SK-N-SH (cell line): ENCODE data around the gene STIP1. TPM values are rescaled to one million over a fixed set of nuclear protein-coding genes. Genes with fewer than 3 reads are reported as not detected.
A peak's percentile ranks its signal among the peaks of the same experiment; 100 is the strongest.

ENCODE experiments used
- CTCF ChIA-PET: fragments of 300-600, 350-600 bp; formaldehyde crosslinking; extraction: SDS; loops from one replicate; lab custom pipeline; 2021; lab: Yijun Ruan, JAX
- POLR2A ChIA-PET: fragments of 350-600 bp; sonication (Branson Sonifier 250); formaldehyde crosslinking; extraction: SDS; loops from one replicate; lab custom pipeline; 2020; ENCODE audit warnings: antibody characterized with exemption, inconsistent platforms; lab: Yijun Ruan, JAX
- DNase-seq: peaks from one replicate; pipeline ENCODE4 v3.0.0; 2012
- H2AFZ ChIP-seq: fragments of 200-600 bp; sonication (generic); 2 replicates; pipeline ENCODE4 v1.8.1; 2016; ENCODE audit warnings: antibody characterized with exemption, mild to moderate bottlenecking, low read depth
- H3F3A ChIP-seq: fragments of 200-600 bp; sonication (generic); replicated peaks from 2 replicates; pipeline ENCODE3; 2016; ENCODE audit warnings: antibody characterized with exemption, mild to moderate bottlenecking; ENCODE audit not compliant: insufficient read depth
- H3K27ac ChIP-seq, 2 experiments: fragments of 200-500 bp in 1 of 2; fragments of 200-600 bp in 1 of 2; sonication (Bioruptor generic) in 1 of 2; sonication (generic), shearing (Covaris generic) in 1 of 2; 2 replicates each; pipeline versions ENCODE4 v1.5.1 to v1.6.1; 2014 to 2016; ENCODE audit warnings: low read depth in 2 of 2, inconsistent platforms in 1 of 2, low read length in 1 of 2, mild to moderate bottlenecking in 1 of 2, mixed read lengths in 1 of 2
- H3K27me3 ChIP-seq: fragments of 200-600 bp; sonication (generic), shearing (Covaris generic); 2 replicates; pipeline ENCODE4 v1.6.1; 2016; ENCODE audit warnings: mixed run types; ENCODE audit not compliant: insufficient read depth
- H3K36me3 ChIP-seq, 2 experiments: fragments of 200-500 bp in 1 of 2; fragments of 200-600 bp in 1 of 2; sonication (Bioruptor generic) in 1 of 2; sonication (generic) in 1 of 2; replicated peaks in 1 of 2; 2 replicates each; pipeline versions ENCODE3 to v1.5.1; 2014 to 2016; ENCODE audit warnings: low read length in 1 of 2, mild to moderate bottlenecking in 1 of 2; ENCODE audit not compliant: insufficient read depth in 2 of 2, control insufficient read depth in 1 of 2
- H3K4me1 ChIP-seq, 2 experiments: fragments of 200-500 bp in 1 of 2; fragments of 200-600 bp in 1 of 2; sonication (Bioruptor generic) in 1 of 2; sonication (generic), shearing (Covaris generic) in 1 of 2; 2 replicates each; pipeline versions ENCODE4 v1.5.1 to v1.6.1; 2014 to 2016; ENCODE audit warnings: low read depth in 1 of 2, low read length in 1 of 2, mixed run types in 1 of 2; ENCODE audit not compliant: insufficient read depth in 2 of 2, control insufficient read depth in 1 of 2
- H3K4me2 ChIP-seq: fragments of 200-600 bp; sonication (generic), shearing (Covaris generic); 2 replicates; pipeline ENCODE4 v1.6.1; 2017; ENCODE audit warnings: mixed run types
- H3K4me3 ChIP-seq, 2 experiments: fragments of 200-500 bp in 1 of 2; fragments of 200-600 bp in 1 of 2; sonication (Bioruptor generic) in 1 of 2; sonication (generic), shearing (Covaris generic) in 1 of 2; 2 replicates each; pipeline versions ENCODE4 v1.5.1 to v1.8.1; 2014 to 2016; ENCODE audit warnings: low read depth in 2 of 2, inconsistent platforms in 1 of 2, low read length in 1 of 2, mild to moderate bottlenecking in 1 of 2, mixed read lengths in 1 of 2, moderate library complexity in 1 of 2
- H3K79me2 ChIP-seq: fragments of 200-600 bp; sonication (generic); 2 replicates; pipeline ENCODE4 v1.8.1; 2017; ENCODE audit warnings: mild to moderate bottlenecking; ENCODE audit not compliant: insufficient read depth
- H3K9ac ChIP-seq: fragments of 200-600 bp; sonication (generic); 2 replicates; pipeline ENCODE4 v1.6.1; 2017; ENCODE audit warnings: mixed run types
- H3K9me2 ChIP-seq: fragments of 200-600 bp; sonication (generic); 2 replicates; pipeline ENCODE4 v1.6.1; 2017; ENCODE audit warnings: mixed run types
- H3K9me3 ChIP-seq: fragments of 200-600 bp; sonication (generic); 2 replicates; pipeline ENCODE4 v1.6.1; 2017; ENCODE audit warnings: mixed run types, mild to moderate bottlenecking, moderate library complexity
- H4K20me1 ChIP-seq: fragments of 200-600 bp; sonication (generic); 2 replicates; pipeline ENCODE4 v1.6.1; 2017; ENCODE audit warnings: mild to moderate bottlenecking, mixed run types; ENCODE audit not compliant: insufficient read depth
- FOXJ3 ChIP-seq: sonication (generic); formaldehyde crosslinking; IDR thresholded peaks from 2 replicates; pipeline ENCODE4 v1.5.1; 2020; ENCODE audit warnings: mild to moderate bottlenecking, missing genetic modification reagents
- FOXM1 ChIP-seq: IDR thresholded peaks from 2 replicates; pipeline ENCODE4 v1.4.0; 2012; ENCODE audit warnings: low read depth, mild to moderate bottlenecking
- NRF1 ChIP-seq: IDR thresholded peaks from 2 replicates; pipeline ENCODE4 v1.6.1; 2012; ENCODE audit warnings: low read depth, mild to moderate bottlenecking, low read length
- RAD21 ChIP-seq: IDR thresholded peaks from 2 replicates; pipeline ENCODE4 v1.6.1; 2012; ENCODE audit warnings: mild to moderate bottlenecking, low read length
- RCOR1 ChIP-seq: fragments of 150-350 bp; IDR thresholded peaks from 2 replicates; pipeline ENCODE4 v1.6.1; 2017; ENCODE audit warnings: antibody characterized with exemption, low read length
- RFX5 ChIP-seq: IDR thresholded peaks from 2 replicates; pipeline ENCODE4 v1.6.1; 2012; ENCODE audit warnings: mild to moderate bottlenecking, improper control_type of control experiment, low read length
- SIN3A ChIP-seq: IDR thresholded peaks from 2 replicates; pipeline ENCODE4 v1.6.1; 2012; ENCODE audit warnings: low read depth, mild to moderate bottlenecking, low read length, moderate library complexity, borderline replicate concordance
- WGBS: methylation state at CpG from one replicate; pipeline ENCODE4 v1.1.6; 2017; ENCODE audit warnings: low lambda C conversion rate; 5-methylcytosine and 5-hydroxymethylcytosine counted together
- polyA plus RNA-seq, 3 experiments: library from polyadenylated mRNA; depleted of rRNA; stranded (reverse); fragments of >200 nt; gene quantifications; 2 replicates each; pipeline ENCODE4 v1.2.3, GENCODE V29; 2012
- TF ChIP-seq, protein P1 (sequence below): IDR thresholded peaks from 2 replicates; pipeline ENCODE4; 2012
- TF ChIP-seq, protein P2 (sequence below): IDR thresholded peaks from 2 replicates; pipeline ENCODE4 v1.4.0; 2012; ENCODE audit warnings: low read depth
- TF ChIP-seq, protein P3 (sequence below): IDR thresholded peaks from 2 replicates; pipeline ENCODE4 v1.6.1; 2012; ENCODE audit warnings: mild to moderate bottlenecking, low read depth, low read length, moderate library complexity

The STIP1 gene
- polyA plus RNA-seq, 1 of the 3 experiments (the other 2 are of a cell fraction) = 163 TPM

- no peaks in the 10 kb centered on the region for H3K36me3 ChIP-seq
- H3K4me1 ChIP-seq = peaks cover 14 to 31% of the 10 kb centered on the region in 2 experiments; a peak in 3 of 4 replicates
- no peaks in the 10 kb centered on the region for H3K27me3 ChIP-seq
- H4K20me1 ChIP-seq = no peaks in the 10 kb centered on the region
- ChIA-PET CTCF (interaction anchor here (0.9 to 2.8 kb wide), 7 partner anchors 15 to 174 kb away, joined by 3 to 9 read pairs (median 4); partner anchors contain the start of genes MACROD1, NUDT22 and TRPT1), POLR2A (interaction anchor here (1.0 to 1.3 kb wide), 5 partner anchors 11 to 363 kb away, joined by 3 to 5 read pairs (median 3); partner anchors contain the start of genes MARK2 and RCOR2)
- H3K9ac ChIP-seq = peak overlapping the region; percentile 53; the same call in 1 of the 2 replicates
- 52% methylated on average over 5 of the region's 5 CpGs for WGBS
- H3F3A ChIP-seq = peaks cover 26% of the 10 kb centered on the region
- peaks cover 39% of the 10 kb centered on the region for H3K79me2 ChIP-seq
- peak overlapping the region; percentile 69; the same call in 1 of the 2 replicates for H2AFZ ChIP-seq
- no peaks in the 10 kb centered on the region for H3K9me2 ChIP-seq
- H3K4me2 ChIP-seq = peak overlapping the region; percentile 74; the same call in 1 of the 2 replicates
- TF ChIP-seq NRF1 = no peak
- TF ChIP-seq, protein P1, sequence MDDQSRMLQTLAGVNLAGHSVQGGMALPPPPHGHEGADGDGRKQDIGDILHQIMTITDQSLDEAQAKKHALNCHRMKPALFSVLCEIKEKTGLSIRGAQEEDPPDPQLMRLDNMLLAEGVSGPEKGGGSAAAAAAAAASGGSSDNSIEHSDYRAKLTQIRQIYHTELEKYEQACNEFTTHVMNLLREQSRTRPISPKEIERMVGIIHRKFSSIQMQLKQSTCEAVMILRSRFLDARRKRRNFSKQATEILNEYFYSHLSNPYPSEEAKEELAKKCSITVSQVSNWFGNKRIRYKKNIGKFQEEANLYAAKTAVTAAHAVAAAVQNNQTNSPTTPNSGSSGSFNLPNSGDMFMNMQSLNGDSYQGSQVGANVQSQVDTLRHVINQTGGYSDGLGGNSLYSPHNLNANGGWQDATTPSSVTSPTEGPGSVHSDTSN = no peak
- TF ChIP-seq RFX5 = no peak
- TF ChIP-seq, protein P2, sequence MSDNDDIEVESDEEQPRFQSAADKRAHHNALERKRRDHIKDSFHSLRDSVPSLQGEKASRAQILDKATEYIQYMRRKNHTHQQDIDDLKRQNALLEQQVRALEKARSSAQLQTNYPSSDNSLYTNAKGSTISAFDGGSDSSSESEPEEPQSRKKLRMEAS = no peak
- TF ChIP-seq, protein P3, sequence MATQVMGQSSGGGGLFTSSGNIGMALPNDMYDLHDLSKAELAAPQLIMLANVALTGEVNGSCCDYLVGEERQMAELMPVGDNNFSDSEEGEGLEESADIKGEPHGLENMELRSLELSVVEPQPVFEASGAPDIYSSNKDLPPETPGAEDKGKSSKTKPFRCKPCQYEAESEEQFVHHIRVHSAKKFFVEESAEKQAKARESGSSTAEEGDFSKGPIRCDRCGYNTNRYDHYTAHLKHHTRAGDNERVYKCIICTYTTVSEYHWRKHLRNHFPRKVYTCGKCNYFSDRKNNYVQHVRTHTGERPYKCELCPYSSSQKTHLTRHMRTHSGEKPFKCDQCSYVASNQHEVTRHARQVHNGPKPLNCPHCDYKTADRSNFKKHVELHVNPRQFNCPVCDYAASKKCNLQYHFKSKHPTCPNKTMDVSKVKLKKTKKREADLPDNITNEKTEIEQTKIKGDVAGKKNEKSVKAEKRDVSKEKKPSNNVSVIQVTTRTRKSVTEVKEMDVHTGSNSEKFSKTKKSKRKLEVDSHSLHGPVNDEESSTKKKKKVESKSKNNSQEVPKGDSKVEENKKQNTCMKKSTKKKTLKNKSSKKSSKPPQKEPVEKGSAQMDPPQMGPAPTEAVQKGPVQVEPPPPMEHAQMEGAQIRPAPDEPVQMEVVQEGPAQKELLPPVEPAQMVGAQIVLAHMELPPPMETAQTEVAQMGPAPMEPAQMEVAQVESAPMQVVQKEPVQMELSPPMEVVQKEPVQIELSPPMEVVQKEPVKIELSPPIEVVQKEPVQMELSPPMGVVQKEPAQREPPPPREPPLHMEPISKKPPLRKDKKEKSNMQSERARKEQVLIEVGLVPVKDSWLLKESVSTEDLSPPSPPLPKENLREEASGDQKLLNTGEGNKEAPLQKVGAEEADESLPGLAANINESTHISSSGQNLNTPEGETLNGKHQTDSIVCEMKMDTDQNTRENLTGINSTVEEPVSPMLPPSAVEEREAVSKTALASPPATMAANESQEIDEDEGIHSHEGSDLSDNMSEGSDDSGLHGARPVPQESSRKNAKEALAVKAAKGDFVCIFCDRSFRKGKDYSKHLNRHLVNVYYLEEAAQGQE = no peak
- TF ChIP-seq RCOR1 = no peak
- no peak for TF ChIP-seq RAD21
- no peak for TF ChIP-seq SIN3A
- TF ChIP-seq FOXM1 = no peak
- TF ChIP-seq FOXJ3 = no peak
- peak; percentile 54 for DNase-seq
- H3K9me3 ChIP-seq = no peaks in the 10 kb centered on the region
- H3K4me3 ChIP-seq = peak overlapping the region; percentile 17 to 49; a peak in 1 of 4 replicates
- H3K27ac ChIP-seq = peak overlapping the region; percentile 74 to 92
Measured at GRCh38 chr11:64180891-64181290, 5.1 kb upstream of the STIP1 start.
